Neural cell (in vitro differentiated cells): Measurements from ENCODE around the gene DENND4B. TPM values are rescaled to one million over a fixed set of nuclear protein-coding genes. Genes with fewer than 3 reads are reported as not detected.

Source experiments
- H2AFZ ChIP-seq: fragments of 200-600, 300-800 bp; sonication (generic), shearing (Covaris generic); 2 replicates; pipeline ENCODE4 v1.6.0; 2014; ENCODE audit warnings: low read depth, mild to moderate bottlenecking, antibody characterized with exemption, low read length, moderate library complexity
- H3F3A ChIP-seq: fragments of 200-600 bp; shearing (Covaris generic); 2 replicates; pipeline ENCODE4 v1.6.1; 2016; ENCODE audit warnings: mild to moderate bottlenecking, moderate library complexity, mixed read lengths, antibody characterized with exemption, low read length; ENCODE audit not compliant: insufficient read depth, poor library complexity, severe bottlenecking
- H3K27ac ChIP-seq: fragments of 200-600, 300-800 bp; sonication (generic), shearing (Covaris generic); 2 replicates; pipeline ENCODE4 v1.5.1; 2014; ENCODE audit warnings: mild to moderate bottlenecking, low read length, moderate library complexity
- H3K27me3 ChIP-seq: fragments of 300-800, 200-600 bp; sonication (generic), shearing (Covaris generic); 2 replicates; pipeline ENCODE4 v1.6.0; 2014; ENCODE audit warnings: mild to moderate bottlenecking, low read depth, low read length, moderate library complexity; ENCODE audit not compliant: insufficient read depth
- H3K36me3 ChIP-seq: fragments of 300-800, 200-600 bp; sonication (generic), shearing (Covaris generic); 2 replicates; pipeline ENCODE4 v1.5.1; 2014; ENCODE audit warnings: mild to moderate bottlenecking, antibody characterized with exemption, low read length, moderate library complexity; ENCODE audit not compliant: insufficient read depth
- H3K4me2 ChIP-seq: fragments of 300-800, 200-600 bp; sonication (generic), shearing (Covaris generic); 2 replicates; pipeline ENCODE4 v1.6.0; 2014; ENCODE audit warnings: mild to moderate bottlenecking, low read length
- H3K4me3 ChIP-seq: fragments of 300-800, 200-600 bp; sonication (generic), shearing (Covaris generic); 2 replicates; pipeline ENCODE4 v1.5.1; 2014; ENCODE audit warnings: mild to moderate bottlenecking, low read length, moderate library complexity
- H3K79me2 ChIP-seq: fragments of 200-600 bp; shearing (Covaris generic); replicated peaks from 2 replicates; pipeline ENCODE4 v1.6.0; 2014; ENCODE audit warnings: mild to moderate bottlenecking, low read length, moderate library complexity; ENCODE audit not compliant: insufficient read depth
- H3K9ac ChIP-seq: fragments of 300-800, 200-600 bp; sonication (generic), shearing (Covaris generic); 2 replicates; pipeline ENCODE4 v1.6.1; 2016; ENCODE audit warnings: mild to moderate bottlenecking, low read length, mixed read lengths
- H3K9me2 ChIP-seq: fragments of 200-600 bp; shearing (Covaris generic); 2 replicates; pipeline ENCODE4 v1.6.1; 2016; ENCODE audit warnings: mild to moderate bottlenecking, low read length, mixed read lengths; ENCODE audit not compliant: insufficient read depth
- H3K9me3 ChIP-seq: fragments of 200-600, 300-800 bp; sonication (generic), shearing (Covaris generic); 2 replicates; pipeline ENCODE4 v1.6.1; 2016; ENCODE audit warnings: mild to moderate bottlenecking, mixed run types, low read length, moderate library complexity, mixed read lengths
- H4K20me1 ChIP-seq: fragments of 200-600 bp; shearing (Covaris generic); 2 replicates; pipeline ENCODE4 v1.6.1; 2016; ENCODE audit warnings: mild to moderate bottlenecking, mixed run types; ENCODE audit not compliant: insufficient read depth
- CTCF ChIP-seq: fragments of 450-650 bp; IDR thresholded peaks from 2 replicates; pipeline ENCODE4 v1.5.1; 2014; ENCODE audit warnings: antibody characterized with exemption, mild to moderate bottlenecking, moderate library complexity; ENCODE audit not compliant: poor library complexity, severe bottlenecking
- EP300 ChIP-seq: fragments of 450-650 bp; conservative IDR thresholded peaks from 2 replicates; pipeline ENCODE4 v1.6.1; 2014; ENCODE audit warnings: antibody characterized with exemption, mild to moderate bottlenecking, moderate library complexity; ENCODE audit not compliant: poor library complexity, severe bottlenecking
- EZH2 ChIP-seq: fragments of 200-600, 300-800 bp; shearing (Covaris generic), sonication (generic); IDR thresholded peaks from 2 replicates; pipeline ENCODE4 v1.6.1; 2014; ENCODE audit warnings: antibody characterized with exemption, low read length, borderline replicate concordance, mild to moderate bottlenecking; ENCODE audit not compliant: insufficient read depth, poor library complexity, severe bottlenecking
- POLR2AphosphoS5 ChIP-seq: IDR thresholded peaks from 2 replicates; pipeline ENCODE4 v1.6.1; 2012
- RAD21 ChIP-seq: fragments of 450-650 bp; conservative IDR thresholded peaks from 2 replicates; pipeline ENCODE4 v1.6.1; 2014; ENCODE audit warnings: antibody characterized with exemption, mild to moderate bottlenecking, moderate library complexity
- REST ChIP-seq: IDR thresholded peaks from 2 replicates; pipeline ENCODE4 v1.6.1; 2012; ENCODE audit warnings: borderline replicate concordance
- SMC3 ChIP-seq: fragments of 450-650 bp; conservative IDR thresholded peaks from 2 replicates; pipeline ENCODE4 v1.6.1; 2014; ENCODE audit warnings: antibody characterized with exemption, mild to moderate bottlenecking, moderate library complexity; ENCODE audit not compliant: poor library complexity
- TAF1 ChIP-seq: IDR thresholded peaks from 2 replicates; pipeline ENCODE4 v1.6.1; 2012; ENCODE audit warnings: low read depth
- polyA plus RNA-seq: library from polyadenylated mRNA; depleted of rRNA; stranded (reverse); fragments of >200 nt; gene quantifications from 2 replicates; pipeline ENCODE4 v1.2.3, GENCODE V29; 2014

The DENND4B gene
- polyA plus RNA-seq, 1 donor from 2014 or later, result 25.3 TPM

- H3K9me2 ChIP-seq, result no peaks in the 10 kb centered on the region
- no peak overlapping the region for H3K4me2 ChIP-seq
- no peaks in the 10 kb centered on the region for H3K27me3 ChIP-seq
- no peaks in the 10 kb centered on the region for H3K9me3 ChIP-seq
- no peaks in the 10 kb centered on the region for H3K36me3 ChIP-seq
- no peak overlapping the region for H2AFZ ChIP-seq
- no peak overlapping the region for H3K27ac ChIP-seq
- no peaks in the 10 kb centered on the region for H3F3A ChIP-seq
- no peak for TF ChIP-seq EZH2
- no peak for TF ChIP-seq RAD21
- TF ChIP-seq EP300, result no peak
- TF ChIP-seq SMC3, result no peak
- no peak for TF ChIP-seq TAF1
- TF ChIP-seq POLR2AphosphoS5, result no peak
- TF ChIP-seq REST, result no peak
- H4K20me1 ChIP-seq, result no peaks in the 10 kb centered on the region
- H3K9ac ChIP-seq, result no peak overlapping the region
- H3K79me2 ChIP-seq, result no peaks in the 10 kb centered on the region
- no peak overlapping the region for H3K4me3 ChIP-seq
Measured at GRCh38 chr1:153937331-153937730, 9.2 kb downstream of the DENND4B start.

GRCh38 chr1:153936011-153936802 is 10.3 kb downstream of the DENND4B start:
- Histone ChIP-seq H3K79me2 (no peaks in the 10 kb centered on the region), H3K4me3 (no peak overlapping the region), H3K9me2 (no peaks in the 10 kb centered on the region), H3K4me2 (no peak overlapping the region), H3K27ac (no peak overlapping the region), H3K36me3 (no peaks in the 10 kb centered on the region), H4K20me1 (no peaks in the 10 kb centered on the region), H3K27me3 (no peaks in the 10 kb centered on the region), H3K9ac (no peak overlapping the region), H3F3A (no peaks in the 10 kb centered on the region), H2AFZ (no peak overlapping the region), H3K9me3 (no peaks in the 10 kb centered on the region)
- TF ChIP-seq POLR2AphosphoS5 (no peak), REST (no peak), CTCF (no peak), RAD21 (no peak)
